NT2/D1 (cell line): Measurements from ENCODE around the gene RHOT2.

Experiments
- SUZ12 ChIP-seq: IDR thresholded peaks from 2 replicates; pipeline ENCODE4 v1.6.1; 2011; ENCODE audit not compliant: insufficient read length, insufficient read depth; ENCODE audit errors: extremely low read depth
- YY1 ChIP-seq: IDR thresholded peaks from 2 replicates; pipeline ENCODE4 v1.6.1; 2011; ENCODE audit not compliant: insufficient read length, insufficient read depth
- ZNF274 ChIP-seq: IDR thresholded peaks from 2 replicates; pipeline ENCODE4 v1.6.1; 2011; ENCODE audit warnings: mild to moderate bottlenecking, low read depth, low read length

DNA sequence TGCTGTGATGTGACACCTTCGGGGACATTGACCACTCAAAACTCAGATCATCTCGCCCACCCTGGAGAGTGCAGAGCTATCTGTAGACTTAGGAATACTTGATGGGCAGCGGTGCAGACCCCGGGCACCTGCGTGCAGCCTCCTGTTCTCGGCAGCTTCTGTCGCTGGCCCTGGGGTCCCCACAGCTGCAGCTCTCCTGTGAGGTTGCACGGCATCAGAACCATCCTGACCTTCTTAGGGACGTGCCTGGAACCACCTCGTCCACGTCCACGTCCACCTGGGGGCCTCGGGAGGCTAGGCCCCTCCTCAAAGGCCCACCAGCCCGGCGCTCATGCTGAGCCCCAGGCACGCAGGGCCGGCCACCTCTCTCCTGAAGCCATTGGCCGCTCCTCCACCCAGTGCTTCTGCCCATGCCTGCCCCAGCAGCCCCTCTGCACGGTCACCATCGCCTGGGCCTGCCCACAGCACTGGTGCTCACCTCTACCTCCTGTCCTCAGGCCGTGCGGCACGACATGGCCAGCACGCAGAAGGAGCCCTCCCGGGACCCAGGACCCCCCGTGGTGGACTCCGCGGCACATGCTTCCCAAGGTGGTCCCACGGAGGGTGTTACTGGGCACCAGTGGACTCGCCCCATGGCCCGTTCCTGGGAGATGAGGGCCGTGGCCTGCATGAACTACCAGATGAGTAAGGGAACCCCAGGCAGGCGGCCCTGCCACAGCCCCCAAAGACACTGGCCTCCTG lies 39.4 kb upstream of the RHOT2 start:
- no peak for TF ChIP-seq ZNF274
- no peak for TF ChIP-seq SUZ12
- TF ChIP-seq YY1 = no peak
